Smooth muscle cell (in vitro differentiated cells): Measurements from ENCODE around the gene RMC1. TPM values are rescaled to one million over a fixed set of nuclear protein-coding genes. Genes with fewer than 3 reads are reported as not detected.

Experiments used
- DNase-seq: peaks from one replicate; lab custom pipeline; 2025; ENCODE audit not compliant: unreplicated experiment; lab: John Stamatoyannopoulos, UW
- H2AFZ ChIP-seq: fragments of 200-600 bp; sonication (generic); 2 replicates; pipeline ENCODE4 v1.6.0; 2016; ENCODE audit warnings: antibody characterized with exemption, low read depth, mild to moderate bottlenecking
- H3F3A ChIP-seq: fragments of 200-600 bp; sonication (generic); 2 replicates; pipeline ENCODE4 v1.6.0; 2017; ENCODE audit warnings: antibody characterized with exemption, low read depth
- H3K27ac ChIP-seq: fragments of 200-600 bp; sonication (generic); 2 replicates; pipeline ENCODE4 v1.5.1; 2016; ENCODE audit warnings: low read depth, mild to moderate bottlenecking
- H3K27me3 ChIP-seq: fragments of 200-600 bp; sonication (generic); 2 replicates; pipeline ENCODE4 v1.6.1; 2016; ENCODE audit warnings: low read depth, mild to moderate bottlenecking
- H3K36me3 ChIP-seq: fragments of 200-600 bp; sonication (generic); 2 replicates; pipeline ENCODE4 v1.5.1; 2016; ENCODE audit warnings: low read depth
- H3K4me1 ChIP-seq: fragments of 200-600 bp; sonication (generic); 2 replicates; pipeline ENCODE4 v1.5.1; 2016; ENCODE audit warnings: low read depth
- H3K4me2 ChIP-seq: fragments of 200-600 bp; sonication (generic); 2 replicates; pipeline ENCODE4 v1.6.0; 2016; ENCODE audit warnings: mild to moderate bottlenecking
- H3K4me3 ChIP-seq: fragments of 200-600 bp; sonication (generic); 2 replicates; pipeline ENCODE4 v1.5.1; 2016; ENCODE audit warnings: mild to moderate bottlenecking
- H3K79me2 ChIP-seq: fragments of 200-600 bp; sonication (generic); 2 replicates; pipeline ENCODE4 v1.6.0; 2016; ENCODE audit warnings: low read depth, mild to moderate bottlenecking
- H3K9ac ChIP-seq: fragments of 200-600 bp; sonication (generic); 2 replicates; pipeline ENCODE4 v1.6.0; 2016; ENCODE audit warnings: low read depth
- H3K9me3 ChIP-seq: fragments of 200-600 bp; sonication (generic); replicated peaks from 2 replicates; pipeline ENCODE4 v1.5.1; 2016; ENCODE audit warnings: low read depth
- H4K20me1 ChIP-seq: fragments of 200-600 bp; sonication (generic); 2 replicates; pipeline ENCODE4 v1.6.0; 2016; ENCODE audit warnings: low read depth
- WGBS: methylation state at CpG from one replicate; pipeline ENCODE4 v1.1.7; 2016; ENCODE audit warnings: low lambda C conversion rate; 5-methylcytosine and 5-hydroxymethylcytosine counted together
- polyA plus RNA-seq: library from polyadenylated mRNA; unstranded; fragments of >200 nt; fragmentation: Nextera tagmentation; extraction: Ambion mirVana; gene quantifications from 2 replicates; pipeline ENCODE4 v1.2.1, GENCODE V29; 2016
- total RNA-seq: library from RNA; depleted of rRNA; stranded (reverse); fragments of >200 nt; gene quantifications from 2 replicates; pipeline ENCODE4 v1.2.3, GENCODE V29; 2014
- TF ChIP-seq, protein P1 (sequence below): fragments of 200-600 bp; sonication (generic); IDR thresholded peaks from 2 replicates; pipeline ENCODE4 v1.5.1; 2017; ENCODE audit warnings: borderline replicate concordance, mild to moderate bottlenecking, antibody characterized with exemption; ENCODE audit not compliant: insufficient read depth, poor library complexity, severe bottlenecking

RMC1 gene
- total and polyA plus RNA-seq, 2 experiments from 2014 or later = 20.6 to 20.7 TPM

DNA sequence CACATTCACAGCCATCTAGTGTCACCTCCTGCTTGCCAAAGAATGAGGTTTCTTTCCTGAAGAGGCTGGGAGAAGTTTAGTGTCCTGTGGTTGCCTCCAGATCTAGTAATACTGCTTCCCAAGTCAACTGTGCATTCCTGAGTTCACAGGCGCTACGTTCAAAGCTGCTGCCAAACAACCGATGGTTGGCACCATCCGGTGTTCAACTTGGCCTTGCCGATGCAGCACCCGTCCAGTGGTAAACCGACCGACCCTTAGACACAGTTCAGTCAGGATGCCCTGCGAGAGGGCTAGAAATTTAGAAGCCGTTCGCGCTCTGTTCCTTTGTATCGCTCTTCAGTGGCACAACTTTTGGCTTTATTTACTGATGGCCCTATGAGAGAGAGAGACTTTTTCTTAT lies 28.6 kb downstream of the RMC1 start:
- no peaks in the 10 kb centered on the region for H3K4me1 ChIP-seq
- H3K9me3 ChIP-seq = no peaks in the 10 kb centered on the region
- peaks cover 26% of the 10 kb centered on the region for H3F3A ChIP-seq
- peaks cover under 1% of the 10 kb centered on the region for H4K20me1 ChIP-seq
- peaks cover 11% of the 10 kb centered on the region for H3K36me3 ChIP-seq
- no peak overlapping the region for H3K4me2 ChIP-seq
- no peak overlapping the region for H3K27ac ChIP-seq
- no peak for DNase-seq
- no peaks in the 10 kb centered on the region for H3K79me2 ChIP-seq
- no peak overlapping the region for H3K9ac ChIP-seq
- H3K4me3 ChIP-seq = no peak overlapping the region
- H3K27me3 ChIP-seq = no peaks in the 10 kb centered on the region
- no peak overlapping the region for H2AFZ ChIP-seq
- 98% methylated on average over 13 of the region's 13 CpGs for WGBS
- TF ChIP-seq, protein P1, sequence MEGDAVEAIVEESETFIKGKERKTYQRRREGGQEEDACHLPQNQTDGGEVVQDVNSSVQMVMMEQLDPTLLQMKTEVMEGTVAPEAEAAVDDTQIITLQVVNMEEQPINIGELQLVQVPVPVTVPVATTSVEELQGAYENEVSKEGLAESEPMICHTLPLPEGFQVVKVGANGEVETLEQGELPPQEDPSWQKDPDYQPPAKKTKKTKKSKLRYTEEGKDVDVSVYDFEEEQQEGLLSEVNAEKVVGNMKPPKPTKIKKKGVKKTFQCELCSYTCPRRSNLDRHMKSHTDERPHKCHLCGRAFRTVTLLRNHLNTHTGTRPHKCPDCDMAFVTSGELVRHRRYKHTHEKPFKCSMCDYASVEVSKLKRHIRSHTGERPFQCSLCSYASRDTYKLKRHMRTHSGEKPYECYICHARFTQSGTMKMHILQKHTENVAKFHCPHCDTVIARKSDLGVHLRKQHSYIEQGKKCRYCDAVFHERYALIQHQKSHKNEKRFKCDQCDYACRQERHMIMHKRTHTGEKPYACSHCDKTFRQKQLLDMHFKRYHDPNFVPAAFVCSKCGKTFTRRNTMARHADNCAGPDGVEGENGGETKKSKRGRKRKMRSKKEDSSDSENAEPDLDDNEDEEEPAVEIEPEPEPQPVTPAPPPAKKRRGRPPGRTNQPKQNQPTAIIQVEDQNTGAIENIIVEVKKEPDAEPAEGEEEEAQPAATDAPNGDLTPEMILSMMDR = no peak

DNA sequence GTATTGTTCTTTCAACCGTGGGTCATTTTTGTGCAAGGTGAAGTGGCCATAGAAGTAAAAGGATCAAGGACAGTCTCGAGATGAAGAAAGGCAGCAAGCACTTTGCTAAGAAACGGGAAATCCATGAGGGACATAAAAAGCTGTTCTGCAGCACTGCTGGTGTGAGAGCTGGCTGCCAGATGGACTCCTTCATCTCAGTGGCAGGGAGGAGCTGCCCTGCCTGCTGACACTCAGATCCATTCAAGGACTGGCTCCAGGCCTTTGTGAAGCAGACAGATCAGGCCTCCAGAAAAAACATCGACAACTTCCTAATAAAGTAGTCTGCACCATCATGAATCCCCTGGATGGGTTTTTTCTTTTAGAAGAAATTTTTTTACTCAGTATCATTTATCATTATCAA lies 29.5 kb downstream of the RMC1 start:
- Histone ChIP-seq H3K4me2 (no peak overlapping the region), H3K9ac (no peak overlapping the region), H3K36me3 (peaks cover 11% of the 10 kb centered on the region), H3F3A (peaks cover 24% of the 10 kb centered on the region), H3K4me1 (no peaks in the 10 kb centered on the region), H3K79me2 (no peaks in the 10 kb centered on the region), H3K4me3 (no peak overlapping the region), H3K27me3 (no peaks in the 10 kb centered on the region), H4K20me1 (peaks cover 10% of the 10 kb centered on the region), H3K27ac (no peak overlapping the region), H2AFZ (no peak overlapping the region), H3K9me3 (no peaks in the 10 kb centered on the region)
- 50% methylated on average over 4 of the region's 4 CpGs for WGBS
- TF ChIP-seq, protein P1 = no peak
- DNase-seq = no peak

- Histone ChIP-seq H3K9ac (no peak overlapping the region), H3F3A (peaks cover 15% of the 10 kb centered on the region), H4K20me1 (peaks cover 24% of the 10 kb centered on the region), H3K4me1 (no peaks in the 10 kb centered on the region), H3K4me2 (no peak overlapping the region), H3K9me3 (no peaks in the 10 kb centered on the region), H3K27ac (no peak overlapping the region), H3K36me3 (peaks cover 11% of the 10 kb centered on the region), H3K4me3 (no peak overlapping the region), H2AFZ (no peak overlapping the region), H3K27me3 (no peaks in the 10 kb centered on the region), H3K79me2 (no peaks in the 10 kb centered on the region)
- TF ChIP-seq, protein P1 = no peak
- no peak for DNase-seq
- 97% methylated on average over 16 of the region's 16 CpGs for WGBS
Observed at GRCh38 chr18:23534276-23534675, 31.0 kb downstream of the RMC1 start.

DNA sequence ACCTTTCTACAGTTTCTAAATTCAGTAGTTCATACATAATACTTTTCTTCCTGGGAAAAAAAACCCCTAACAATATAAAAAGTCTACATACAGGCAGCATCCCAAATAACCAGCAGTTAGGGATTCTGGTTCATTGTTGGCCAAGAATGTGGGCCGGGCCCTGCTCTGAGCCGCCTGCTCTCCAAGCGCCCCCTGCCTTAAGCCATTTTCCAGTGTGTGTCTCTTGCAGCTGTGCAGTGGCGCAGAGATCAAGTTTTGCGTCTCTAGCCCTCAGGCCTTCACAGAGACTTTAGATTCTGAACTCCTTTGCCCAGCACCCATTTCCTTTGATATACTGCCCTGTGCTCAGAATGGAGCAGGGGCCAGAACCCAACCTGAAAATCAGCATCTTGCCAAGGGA lies 32.9 kb downstream of the RMC1 start:
- Histone ChIP-seq H2AFZ (no peak overlapping the region), H3K4me1 (peaks cover 8% of the 10 kb centered on the region), H3F3A (peaks cover 10% of the 10 kb centered on the region), H3K27me3 (no peaks in the 10 kb centered on the region), H3K27ac (no peak overlapping the region), H3K79me2 (no peaks in the 10 kb centered on the region), H3K4me3 (no peak overlapping the region), H3K4me2 (no peak overlapping the region), H3K9me3 (no peaks in the 10 kb centered on the region), H3K36me3 (peaks cover 4% of the 10 kb centered on the region), H3K9ac (no peak overlapping the region), H4K20me1 (peaks cover 41% of the 10 kb centered on the region)
- 65% methylated on average over 5 of the region's 5 CpGs for WGBS
- no peak for DNase-seq
- TF ChIP-seq, protein P1 = no peak
